Fibroblast of mammary gland (primary cell): ENCODE results near the gene BRD2.

ENCODE experiments used
- DNase-seq: peaks from one replicate; pipeline ENCODE4 v3.0.0-alpha.2; 2010; ENCODE audit warnings: low read depth
- H3K4me3 ChIP-seq: 2 replicates; pipeline ENCODE4 v1.5.1; 2011; ENCODE audit warnings: low read depth, mild to moderate bottlenecking, low read length, moderate library complexity; ENCODE audit not compliant: control insufficient read depth
- TF ChIP-seq, protein P1 (sequence below): conservative IDR thresholded peaks from 2 replicates; pipeline ENCODE4 v1.5.1; 2011; ENCODE audit warnings: low read depth, low read length, inconsistent platforms; ENCODE audit not compliant: control insufficient read depth, insufficient read depth

Gene BRD2

DNA sequence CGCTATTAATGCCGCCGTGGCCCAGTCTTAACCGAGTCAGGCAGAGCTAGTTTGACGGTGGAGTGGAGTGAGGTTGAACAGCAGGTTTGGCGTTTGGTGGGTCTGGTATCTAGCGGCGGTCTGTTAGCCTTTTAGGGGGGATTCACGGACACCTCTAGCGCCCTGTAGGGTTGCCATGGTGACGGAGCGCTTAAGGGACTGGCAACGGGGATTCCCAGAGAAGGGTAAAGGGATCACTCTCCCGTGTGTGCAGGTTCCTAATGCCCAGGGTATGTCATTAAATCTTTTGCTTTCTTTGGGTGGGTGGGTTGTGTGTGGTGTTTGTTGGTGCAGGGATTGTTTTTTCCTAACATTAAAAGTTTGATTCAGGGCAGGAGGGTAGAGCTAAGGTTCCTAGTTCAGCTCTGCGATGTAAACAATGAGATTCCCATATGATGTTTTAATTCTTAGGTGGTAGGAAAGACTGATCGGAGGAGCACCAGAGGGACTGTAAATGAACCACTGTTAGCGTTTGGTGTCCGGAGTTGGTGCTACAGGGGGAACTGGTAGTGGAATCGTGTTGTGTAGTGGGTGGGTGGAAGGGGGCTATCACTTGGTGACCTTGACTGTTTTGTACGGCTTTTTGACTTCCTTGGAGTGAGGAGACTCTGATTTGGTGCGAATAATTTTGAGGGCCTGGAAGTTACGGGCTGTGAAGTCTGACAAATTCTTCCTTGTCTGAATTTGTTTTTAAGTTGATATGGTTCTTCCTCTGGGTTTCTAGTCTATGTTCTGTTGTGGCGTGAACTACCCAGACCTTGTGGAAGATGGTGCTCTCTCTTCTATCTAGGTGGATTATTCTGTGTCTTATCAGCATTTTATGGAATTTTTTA lies 5.0 kb downstream of the BRD2 start:
- TF ChIP-seq, protein P1, sequence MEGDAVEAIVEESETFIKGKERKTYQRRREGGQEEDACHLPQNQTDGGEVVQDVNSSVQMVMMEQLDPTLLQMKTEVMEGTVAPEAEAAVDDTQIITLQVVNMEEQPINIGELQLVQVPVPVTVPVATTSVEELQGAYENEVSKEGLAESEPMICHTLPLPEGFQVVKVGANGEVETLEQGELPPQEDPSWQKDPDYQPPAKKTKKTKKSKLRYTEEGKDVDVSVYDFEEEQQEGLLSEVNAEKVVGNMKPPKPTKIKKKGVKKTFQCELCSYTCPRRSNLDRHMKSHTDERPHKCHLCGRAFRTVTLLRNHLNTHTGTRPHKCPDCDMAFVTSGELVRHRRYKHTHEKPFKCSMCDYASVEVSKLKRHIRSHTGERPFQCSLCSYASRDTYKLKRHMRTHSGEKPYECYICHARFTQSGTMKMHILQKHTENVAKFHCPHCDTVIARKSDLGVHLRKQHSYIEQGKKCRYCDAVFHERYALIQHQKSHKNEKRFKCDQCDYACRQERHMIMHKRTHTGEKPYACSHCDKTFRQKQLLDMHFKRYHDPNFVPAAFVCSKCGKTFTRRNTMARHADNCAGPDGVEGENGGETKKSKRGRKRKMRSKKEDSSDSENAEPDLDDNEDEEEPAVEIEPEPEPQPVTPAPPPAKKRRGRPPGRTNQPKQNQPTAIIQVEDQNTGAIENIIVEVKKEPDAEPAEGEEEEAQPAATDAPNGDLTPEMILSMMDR: no peak
- no peak for DNase-seq
- H3K4me3 ChIP-seq: peak overlapping the region; percentile 68

DNA sequence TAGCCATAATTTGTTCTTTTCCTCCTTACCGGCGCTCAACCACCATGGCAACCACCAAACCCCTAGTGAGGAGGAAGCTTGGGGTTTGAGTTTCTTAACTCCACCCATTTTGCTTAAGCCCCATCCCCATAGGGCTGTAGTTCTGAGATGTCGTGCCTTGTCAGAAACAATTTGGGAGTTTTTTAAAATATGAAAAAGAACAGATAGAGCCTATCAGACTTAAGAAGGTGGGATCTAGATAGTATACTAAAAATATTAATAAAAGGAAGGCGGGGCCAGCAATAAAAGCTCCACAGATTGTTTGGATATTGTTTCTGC lies 5.6 kb downstream of the BRD2 start:
- peak; percentile 62 for DNase-seq

DNA sequence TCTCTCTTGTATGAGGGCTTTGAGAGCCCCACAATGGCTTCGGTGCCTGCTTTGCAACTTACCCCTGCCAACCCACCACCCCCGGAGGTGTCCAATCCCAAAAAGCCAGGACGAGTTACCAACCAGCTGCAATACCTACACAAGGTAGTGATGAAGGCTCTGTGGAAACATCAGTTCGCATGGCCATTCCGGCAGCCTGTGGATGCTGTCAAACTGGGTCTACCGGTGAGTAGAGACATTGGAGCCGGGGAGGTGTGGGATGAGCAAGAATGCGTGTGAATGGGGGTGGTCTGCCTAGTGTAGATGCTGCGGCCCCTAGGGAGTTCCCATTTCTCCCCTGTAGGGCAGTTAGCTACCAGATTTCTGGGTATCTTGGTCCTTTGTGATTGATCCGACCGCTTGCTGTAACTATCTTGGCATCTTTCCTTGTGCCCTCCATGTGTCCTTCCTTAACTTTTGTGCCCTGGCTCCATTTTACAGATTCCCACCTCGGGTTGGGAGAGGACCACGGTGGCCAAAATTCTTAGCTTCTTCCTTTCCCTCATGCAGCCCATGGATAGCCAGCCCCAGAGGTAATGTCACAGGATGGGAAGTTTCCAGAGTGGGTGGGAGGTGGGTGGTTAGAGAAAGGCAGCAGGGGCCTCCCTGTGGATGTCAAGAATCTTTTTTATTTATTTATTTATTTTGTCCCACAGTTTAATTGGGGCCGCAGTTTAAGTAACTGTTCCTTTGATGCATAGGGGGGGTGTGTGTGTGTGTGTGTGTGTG lies 6.3 kb downstream of the BRD2 start:
- DNase-seq: no peak
- H3K4me3 ChIP-seq: peak overlapping the region; percentile 68
- TF ChIP-seq, protein P1: no peak

More for the DNA sequence above, 5.6 kb downstream of the BRD2 start:
- H3K4me3 ChIP-seq: peak overlapping the region; percentile 68
- TF ChIP-seq, protein P1: no peak

DNA sequence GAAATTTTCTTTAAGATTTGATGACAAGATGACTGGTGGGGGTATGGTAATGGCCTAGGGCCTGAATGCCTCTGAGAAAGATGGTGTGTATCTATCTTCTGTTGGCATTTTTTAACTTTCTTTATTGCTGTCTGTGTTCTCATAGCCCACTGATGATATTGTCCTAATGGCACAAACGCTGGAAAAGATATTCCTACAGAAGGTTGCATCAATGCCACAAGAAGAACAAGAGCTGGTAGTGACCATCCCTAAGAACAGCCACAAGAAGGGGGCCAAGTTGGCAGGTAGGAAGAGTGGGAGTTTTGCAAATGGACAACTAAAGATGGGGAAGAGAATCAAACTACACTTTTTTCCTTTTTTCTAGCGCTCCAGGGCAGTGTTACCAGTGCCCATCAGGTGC lies 7.5 kb downstream of the BRD2 start:
- TF ChIP-seq, protein P1: no peak
- no peak overlapping the region for H3K4me3 ChIP-seq

DNA sequence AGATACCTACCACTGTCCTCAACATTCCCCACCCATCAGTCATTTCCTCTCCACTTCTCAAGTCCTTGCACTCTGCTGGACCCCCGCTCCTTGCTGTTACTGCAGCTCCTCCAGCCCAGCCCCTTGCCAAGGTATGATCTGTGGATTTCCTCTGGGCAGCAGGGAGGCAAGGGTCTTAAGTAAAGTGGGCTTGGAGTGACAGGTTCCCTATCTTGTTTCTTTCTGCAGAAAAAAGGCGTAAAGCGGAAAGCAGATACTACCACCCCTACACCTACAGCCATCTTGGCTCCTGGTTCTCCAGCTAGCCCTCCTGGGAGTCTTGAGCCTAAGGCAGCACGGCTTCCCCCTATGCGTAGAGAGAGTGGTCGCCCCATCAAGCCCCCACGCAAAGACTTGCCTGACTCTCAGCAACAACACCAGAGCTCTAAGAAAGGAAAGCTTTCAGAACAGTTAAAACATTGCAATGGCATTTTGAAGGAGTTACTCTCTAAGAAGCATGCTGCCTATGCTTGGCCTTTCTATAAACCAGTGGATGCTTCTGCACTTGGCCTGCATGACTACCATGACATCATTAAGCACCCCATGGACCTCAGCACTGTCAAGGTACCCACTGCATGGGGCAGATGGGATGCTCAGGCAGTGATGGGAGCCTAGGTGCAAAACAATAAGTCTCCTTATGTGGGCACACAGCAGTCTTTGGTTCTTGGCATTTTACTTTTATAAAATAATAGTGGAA lies 8.1 kb downstream of the BRD2 start:
- no peak overlapping the region for H3K4me3 ChIP-seq
- DNase-seq: no peak
- TF ChIP-seq, protein P1: no peak

More for the DNA sequence above, 7.5 kb downstream of the BRD2 start:
- no peak for DNase-seq

DNA sequence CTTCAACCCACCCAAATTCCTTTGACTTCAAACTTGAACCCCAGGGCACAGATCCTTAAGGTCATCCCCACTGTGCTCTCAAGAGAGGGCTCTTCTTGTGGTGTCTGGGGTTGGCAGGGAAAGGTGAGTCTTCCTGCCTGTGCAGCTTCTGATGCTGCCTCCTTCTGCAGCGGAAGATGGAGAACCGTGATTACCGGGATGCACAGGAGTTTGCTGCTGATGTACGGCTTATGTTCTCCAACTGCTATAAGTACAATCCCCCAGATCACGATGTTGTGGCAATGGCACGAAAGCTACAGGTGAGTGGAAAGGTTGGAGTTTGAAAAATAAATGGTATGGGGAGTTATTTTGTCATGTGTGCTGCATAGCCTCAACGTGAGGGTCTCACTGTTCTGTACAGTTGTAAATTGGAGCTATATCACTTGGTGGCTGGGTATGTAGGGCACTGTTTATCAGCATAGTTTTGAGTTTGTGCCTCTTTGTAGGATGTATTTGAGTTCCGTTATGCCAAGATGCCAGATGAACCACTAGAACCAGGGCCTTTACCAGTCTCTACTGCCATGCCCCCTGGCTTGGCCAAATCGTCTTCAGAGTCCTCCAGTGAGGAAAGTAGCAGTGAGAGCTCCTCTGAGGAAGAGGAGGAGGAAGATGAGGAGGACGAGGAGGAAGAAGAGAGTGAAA lies 9.0 kb downstream of the BRD2 start:
- no peak for DNase-seq
- no peak overlapping the region for H3K4me3 ChIP-seq
- TF ChIP-seq, protein P1: no peak
